K562 (cell line): ENCODE results near the gene OSBPL3. TPM values are rescaled to one million over a fixed set of nuclear protein-coding genes. Genes with fewer than 3 reads are reported as not detected.

Source experiments
- BCOR ChIP-seq: fragments of 450-650 bp; IDR thresholded peaks from 2 replicates; pipeline ENCODE4 v1.6.1; 2016
- ELF4 ChIP-seq: fragments of 450-650 bp; formaldehyde crosslinking; IDR thresholded peaks from 2 replicates; pipeline ENCODE4 v1.4.0; 2022; ENCODE audit warnings: missing genetic modification characterization
- GTF2F1 ChIP-seq: IDR thresholded peaks from 2 replicates; pipeline ENCODE4 v1.6.1; 2011; ENCODE audit warnings: low read depth, low read length, improper control_type of control experiment
- HNRNPUL1 ChIP-seq: fragments of 200-400 bp; formaldehyde crosslinking; IDR thresholded peaks from 2 replicates; pipeline ENCODE4 v1.6.1; 2017; ENCODE audit warnings: low read length
- KLF16 ChIP-seq: IDR thresholded peaks from 2 replicates; pipeline ENCODE4 v1.6.1; 2016; ENCODE audit warnings: antibody characterized with exemption
- NEUROD1 ChIP-seq: fragments of 150-350 bp; IDR thresholded peaks from 2 replicates; pipeline ENCODE4 v1.6.1; 2014; ENCODE audit warnings: borderline replicate concordance, low read length, low read depth; ENCODE audit not compliant: partially characterized antibody
- NFXL1 ChIP-seq: fragments of 450-650 bp; formaldehyde crosslinking; IDR thresholded peaks from 2 replicates; pipeline ENCODE4 v1.4.0; 2021; ENCODE audit warnings: mild to moderate bottlenecking
- SIRT6 ChIP-seq: IDR thresholded peaks from one replicate; pipeline ENCODE4 v1.6.1; 2012; ENCODE audit warnings: low read depth, mild to moderate bottlenecking, control low read depth, inconsistent platforms, low read length, moderate library complexity
- SRSF1 ChIP-seq: fragments of 200-400 bp; formaldehyde crosslinking; IDR thresholded peaks from 2 replicates; pipeline ENCODE4 v1.6.1; 2017; ENCODE audit warnings: mild to moderate bottlenecking, low read depth, low read length, moderate library complexity
- TAF7 ChIP-seq: fragments of 450-650 bp; IDR thresholded peaks from 2 replicates; pipeline ENCODE4 v1.6.1; 2016; ENCODE audit warnings: missing genetic modification characterization, missing compliant biosample characterization
- TBL1XR1 ChIP-seq, 2 experiments: IDR thresholded peaks; 2 replicates each; pipeline ENCODE4 v1.6.1; 2012; ENCODE audit warnings: improper control_type of control experiment in 2 of 2, low read length in 2 of 2, mild to moderate bottlenecking in 1 of 2
- TRIM24 ChIP-seq, 2 experiments: fragments of 450-650 bp; IDR thresholded peaks; 2 replicates each; pipeline ENCODE4 v1.6.1; 2016
- XRCC4 ChIP-seq: IDR thresholded peaks from one replicate; pipeline ENCODE4 v1.6.1; 2011; ENCODE audit not compliant: insufficient read depth, insufficient read length; ENCODE audit errors: extremely low read depth
- polyA plus RNA-seq, 8 experiments: library from polyadenylated mRNA; depleted of rRNA in 4 of 8; stranded (reverse) in 5 of 8; unstranded in 3 of 8; fragments of >200 nt; fragmentation: Nextera tagmentation in 2 of 8; fragmentation: Illumina TruSeq in 1 of 8; extraction: Ambion mirVana in 2 of 8; extraction: Trizol in 1 of 8; gene quantifications; 2 replicates each; pipeline versions ENCODE4 v1.2.1 to v1.2.3, GENCODE V29; 2011 to 2014; ENCODE audit warnings: inconsistent platforms in 1 of 8, missing spikeins in 1 of 8
- total RNA-seq, 7 experiments: library from RNA; depleted of rRNA in 6 of 7; stranded (reverse); fragments of >200 nt in 6 of 7; fragmentation: Illumina TruSeq in 2 of 7; extraction: Trizol in 2 of 7; gene quantifications; 2 replicates each; pipeline versions ENCODE4 v1.2.1 to v1.2.3, GENCODE V29; 2011 to 2021; ENCODE audit warnings: low replicate concordance in 1 of 7
- TF ChIP-seq, protein P1 (sequence below): fragments of 450-650 bp; formaldehyde crosslinking; conservative IDR thresholded peaks from 2 replicates; pipeline ENCODE4 v1.4.0; 2022; ENCODE audit warnings: mild to moderate bottlenecking, missing genetic modification characterization
- TF ChIP-seq, protein P2 (sequence below): fragments of 450-650 bp; formaldehyde crosslinking; IDR thresholded peaks from 2 replicates; pipeline ENCODE4 v1.4.0; 2020; ENCODE audit warnings: mild to moderate bottlenecking, moderate library complexity
- TF ChIP-seq, protein P3 (sequence below): fragments of 450-650 bp; IDR thresholded peaks from 2 replicates; pipeline ENCODE4 v1.6.1; 2016
- TF ChIP-seq, protein P4 (sequence below): fragments of 250-450 bp; sonication (Bioruptor Pico); IDR thresholded peaks from 2 replicates; pipeline ENCODE4 v1.5.0; 2021; ENCODE audit warnings: mild to moderate bottlenecking, moderate library complexity
- TF ChIP-seq, protein P5 (sequence below): sonication (generic); formaldehyde crosslinking; IDR thresholded peaks from 2 replicates; pipeline ENCODE4 v1.8.0; 2022; ENCODE audit warnings: mild to moderate bottlenecking, missing genetic modification reagents
- TF ChIP-seq, protein P6 (sequence below): fragments of 450-650 bp; IDR thresholded peaks from 2 replicates; pipeline ENCODE4 v1.6.1; 2014; ENCODE audit warnings: low read depth, mild to moderate bottlenecking, moderate library complexity, borderline replicate concordance

The OSBPL3 gene
- total and polyA plus RNA-seq, 9 of the 15 experiments (the other 6 are each of a cell fraction or from before 2014, with no cell fraction given): 4.8 to 37.2 (median 26.5) TPM

DNA sequence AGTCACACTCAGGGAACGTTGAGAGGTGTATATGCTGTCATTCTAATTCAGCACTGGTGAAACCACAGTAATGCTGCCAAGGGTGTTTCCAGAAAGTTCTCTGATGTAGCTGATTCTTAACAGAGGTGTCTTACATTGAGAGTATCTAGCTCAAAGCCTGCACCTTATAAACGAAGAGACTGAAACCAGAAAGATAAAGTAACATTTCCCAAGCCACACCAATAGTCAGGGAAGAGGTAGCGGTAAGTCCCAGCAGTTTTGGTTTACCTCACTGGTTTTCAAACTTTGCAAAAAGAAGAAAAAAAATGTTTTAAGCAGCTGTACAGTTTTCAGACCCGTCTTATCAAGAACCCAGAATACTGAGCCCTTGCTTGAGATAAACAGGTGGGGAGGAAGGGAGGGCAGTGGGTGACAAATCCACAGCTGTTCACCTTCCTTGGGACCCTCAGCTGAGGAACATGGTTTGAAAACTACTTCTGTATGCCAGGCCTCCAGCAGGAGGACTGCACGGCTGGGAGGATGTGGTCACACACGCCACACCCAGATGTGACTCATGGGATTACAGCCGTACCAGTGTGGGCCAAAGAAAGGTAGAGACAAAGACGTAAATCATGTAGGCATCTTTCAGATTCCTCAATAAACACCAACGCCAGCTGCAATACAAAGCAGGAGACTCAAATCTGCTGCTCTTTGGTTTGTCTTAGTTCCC lies 158.8 kb downstream of the OSBPL3 start (continued):
- TF ChIP-seq, protein P1, sequence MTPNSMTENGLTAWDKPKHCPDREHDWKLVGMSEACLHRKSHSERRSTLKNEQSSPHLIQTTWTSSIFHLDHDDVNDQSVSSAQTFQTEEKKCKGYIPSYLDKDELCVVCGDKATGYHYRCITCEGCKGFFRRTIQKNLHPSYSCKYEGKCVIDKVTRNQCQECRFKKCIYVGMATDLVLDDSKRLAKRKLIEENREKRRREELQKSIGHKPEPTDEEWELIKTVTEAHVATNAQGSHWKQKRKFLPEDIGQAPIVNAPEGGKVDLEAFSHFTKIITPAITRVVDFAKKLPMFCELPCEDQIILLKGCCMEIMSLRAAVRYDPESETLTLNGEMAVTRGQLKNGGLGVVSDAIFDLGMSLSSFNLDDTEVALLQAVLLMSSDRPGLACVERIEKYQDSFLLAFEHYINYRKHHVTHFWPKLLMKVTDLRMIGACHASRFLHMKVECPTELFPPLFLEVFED: no peak
- no peak for TF ChIP-seq TBL1XR1 (IDR thresholded peaks at IDR 0.05; ENCODE audit: low read length in 2 of 2)
- no peak for TF ChIP-seq SRSF1
- no peak for TF ChIP-seq TAF7 (tag)
- TF ChIP-seq HNRNPUL1: no peak
- TF ChIP-seq GTF2F1: no peak
- TF ChIP-seq, protein P2, sequence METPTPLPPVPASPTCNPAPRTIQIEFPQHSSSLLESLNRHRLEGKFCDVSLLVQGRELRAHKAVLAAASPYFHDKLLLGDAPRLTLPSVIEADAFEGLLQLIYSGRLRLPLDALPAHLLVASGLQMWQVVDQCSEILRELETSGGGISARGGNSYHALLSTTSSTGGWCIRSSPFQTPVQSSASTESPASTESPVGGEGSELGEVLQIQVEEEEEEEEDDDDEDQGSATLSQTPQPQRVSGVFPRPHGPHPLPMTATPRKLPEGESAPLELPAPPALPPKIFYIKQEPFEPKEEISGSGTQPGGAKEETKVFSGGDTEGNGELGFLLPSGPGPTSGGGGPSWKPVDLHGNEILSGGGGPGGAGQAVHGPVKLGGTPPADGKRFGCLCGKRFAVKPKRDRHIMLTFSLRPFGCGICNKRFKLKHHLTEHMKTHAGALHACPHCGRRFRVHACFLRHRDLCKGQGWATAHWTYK (CRISPR knock-in tag): 0 out of 2 replicates have a peak, but pooled peaks have one; percentile 35
- TF ChIP-seq BCOR: no peak
- TF ChIP-seq NEUROD1: peak; percentile 77
- no peak for TF ChIP-seq NFXL1 (CRISPR knock-in tag)
- TF ChIP-seq, protein P3, sequence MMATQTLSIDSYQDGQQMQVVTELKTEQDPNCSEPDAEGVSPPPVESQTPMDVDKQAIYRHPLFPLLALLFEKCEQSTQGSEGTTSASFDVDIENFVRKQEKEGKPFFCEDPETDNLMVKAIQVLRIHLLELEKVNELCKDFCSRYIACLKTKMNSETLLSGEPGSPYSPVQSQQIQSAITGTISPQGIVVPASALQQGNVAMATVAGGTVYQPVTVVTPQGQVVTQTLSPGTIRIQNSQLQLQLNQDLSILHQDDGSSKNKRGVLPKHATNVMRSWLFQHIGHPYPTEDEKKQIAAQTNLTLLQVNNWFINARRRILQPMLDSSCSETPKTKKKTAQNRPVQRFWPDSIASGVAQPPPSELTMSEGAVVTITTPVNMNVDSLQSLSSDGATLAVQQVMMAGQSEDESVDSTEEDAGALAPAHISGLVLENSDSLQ: peak; percentile 95
- no peak for TF ChIP-seq ELF4
- TF ChIP-seq, protein P4, sequence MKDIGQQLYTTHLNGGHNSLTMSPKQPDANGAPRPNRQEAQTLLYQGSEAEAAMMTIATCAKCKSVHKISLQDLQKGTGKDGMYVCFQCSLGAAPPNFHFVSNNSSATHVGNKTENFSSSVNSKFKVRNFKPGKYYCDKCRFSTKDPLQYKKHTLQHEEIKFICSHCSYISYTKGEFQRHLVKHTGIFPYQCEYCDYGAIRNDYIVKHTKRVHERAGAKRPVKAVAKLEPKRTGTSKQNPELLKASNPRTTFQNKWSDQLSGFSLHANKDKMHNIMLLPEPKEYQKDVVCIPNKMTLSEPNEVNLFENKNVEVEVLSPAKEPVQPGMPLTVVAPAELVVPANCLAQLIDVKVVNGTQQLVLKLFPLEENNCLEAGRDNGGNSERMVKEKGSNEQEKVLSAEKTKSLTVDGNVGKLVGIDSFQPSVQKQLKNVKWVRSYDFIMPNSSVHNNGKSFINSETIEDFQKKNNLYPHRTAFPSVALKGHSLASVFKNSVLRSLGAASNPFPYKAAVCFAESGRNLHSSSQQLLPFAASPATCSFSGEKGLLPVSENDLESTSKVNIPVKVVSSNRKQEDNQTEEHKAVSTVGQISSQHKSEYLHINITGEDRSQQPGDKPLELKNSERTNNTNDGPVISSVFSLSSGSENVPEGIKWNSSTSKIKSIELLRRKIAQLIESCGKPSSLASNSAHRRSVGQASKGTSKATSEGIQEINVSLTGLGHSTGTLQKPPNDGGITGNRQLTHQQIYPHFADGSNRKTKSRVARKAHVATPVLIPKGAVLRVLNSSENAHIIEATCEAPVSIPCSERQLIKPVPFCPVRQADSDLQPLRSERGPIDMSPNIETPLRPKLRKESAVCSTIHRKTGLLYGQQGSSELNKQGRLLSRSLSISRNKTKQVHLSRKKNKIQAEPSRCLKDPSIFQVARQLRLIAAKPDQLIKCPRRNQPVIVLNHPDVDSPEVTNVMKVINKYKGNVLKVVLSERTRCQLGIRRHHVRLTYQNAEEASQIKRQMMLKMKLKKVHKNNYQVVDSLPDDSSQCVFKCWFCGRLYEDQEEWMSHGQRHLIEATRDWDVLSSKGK (CRISPR knock-in tag): no peak
- TF ChIP-seq KLF16: peak; percentile 74
- TF ChIP-seq, protein P5, sequence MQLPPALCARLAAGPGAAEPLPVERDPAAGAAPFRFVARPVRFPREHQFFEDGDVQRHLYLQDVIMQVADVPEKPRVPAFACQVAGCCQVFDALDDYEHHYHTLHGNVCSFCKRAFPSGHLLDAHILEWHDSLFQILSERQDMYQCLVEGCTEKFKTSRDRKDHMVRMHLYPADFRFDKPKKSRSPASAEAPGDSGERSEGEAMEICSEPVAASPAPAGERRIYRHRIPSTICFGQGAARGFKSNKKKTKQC (CRISPR knock-in tag): no peak
- peak; percentile 47 to 79; a peak in 2 of 4 replicates for TF ChIP-seq TRIM24 (IDR thresholded peaks at IDR 0.05)
- TF ChIP-seq XRCC4: no peak
- TF ChIP-seq SIRT6: no peak
- TF ChIP-seq, protein P6, sequence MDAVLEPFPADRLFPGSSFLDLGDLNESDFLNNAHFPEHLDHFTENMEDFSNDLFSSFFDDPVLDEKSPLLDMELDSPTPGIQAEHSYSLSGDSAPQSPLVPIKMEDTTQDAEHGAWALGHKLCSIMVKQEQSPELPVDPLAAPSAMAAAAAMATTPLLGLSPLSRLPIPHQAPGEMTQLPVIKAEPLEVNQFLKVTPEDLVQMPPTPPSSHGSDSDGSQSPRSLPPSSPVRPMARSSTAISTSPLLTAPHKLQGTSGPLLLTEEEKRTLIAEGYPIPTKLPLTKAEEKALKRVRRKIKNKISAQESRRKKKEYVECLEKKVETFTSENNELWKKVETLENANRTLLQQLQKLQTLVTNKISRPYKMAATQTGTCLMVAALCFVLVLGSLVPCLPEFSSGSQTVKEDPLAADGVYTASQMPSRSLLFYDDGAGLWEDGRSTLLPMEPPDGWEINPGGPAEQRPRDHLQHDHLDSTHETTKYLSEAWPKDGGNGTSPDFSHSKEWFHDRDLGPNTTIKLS: no peak
